Endothelial cell of umbilical vein (primary cell): Measurements from ENCODE around the gene URI1. TPM values are rescaled to one million over a fixed set of nuclear protein-coding genes. Genes with fewer than 3 reads are reported as not detected.

Experiments used
- BruUV-seq: library from RNA; stranded (reverse); fragments of 400-500 nt; replicated peaks from 2 replicates; lab custom pipeline; 2021; lab: Mats Ljungman, UMichigan
- CTCF ChIA-PET: fragments of 300-600, 350-600 bp; sonication (Branson Sonifier 250); formaldehyde crosslinking; loops from one replicate; lab custom pipeline; 2021; ENCODE audit warnings: antibody characterized with exemption, inconsistent platforms; lab: Charles Lee
- POLR2A ChIA-PET: fragments of 300-600, 350-600 bp; sonication (Branson Sonifier 250); formaldehyde crosslinking; loops from one replicate; lab custom pipeline; 2021; ENCODE audit warnings: antibody characterized with exemption, inconsistent platforms; lab: Charles Lee
- DNase-seq: peaks from one replicate; pipeline ENCODE4 v3.0.0-alpha.2; 2011; ENCODE audit warnings: low read depth, low spot score
- FAIRE-seq: peaks from 2 replicates; lab custom pipeline; 2011; peaks lifted over from hg19 to GRCh38; lab: Jason Lieb, UNC
- H2AFZ ChIP-seq: 2 replicates; pipeline ENCODE4 v1.6.0; 2012; ENCODE audit warnings: low read depth, low read length, control low read depth, inconsistent platforms
- H3K27ac ChIP-seq: 2 replicates; pipeline ENCODE4 v1.5.1; 2011; ENCODE audit warnings: low read depth, mild to moderate bottlenecking, control low read depth, low read length, moderate library complexity; ENCODE audit not compliant: insufficient read depth
- H3K27me3 ChIP-seq, 2 experiments: 2 replicates each; pipeline versions ENCODE4 v1.6.0 to v1.6.1; 2011; ENCODE audit warnings: low read length in 2 of 2, mixed read lengths in 1 of 2; ENCODE audit not compliant: control insufficient read depth in 2 of 2, insufficient read depth in 2 of 2
- H3K36me3 ChIP-seq, 2 experiments: 2 replicates in 1 of 2; 3 replicates in 1 of 2; pipeline ENCODE4 v1.5.1; 2011; ENCODE audit warnings: low read length in 2 of 2, mild to moderate bottlenecking in 1 of 2, moderate library complexity in 1 of 2; ENCODE audit not compliant: control insufficient read depth in 2 of 2, insufficient read depth in 2 of 2; ENCODE audit errors: extremely low read depth in 1 of 2
- H3K4me1 ChIP-seq: 3 replicates; pipeline ENCODE4 v1.5.1; 2011; ENCODE audit warnings: mild to moderate bottlenecking, low read length; ENCODE audit not compliant: control insufficient read depth, insufficient read depth; ENCODE audit errors: extremely low read depth
- H3K4me2 ChIP-seq: 2 replicates; pipeline ENCODE4 v1.6.1; 2011; ENCODE audit warnings: low read length, control low read depth, mixed read lengths; ENCODE audit not compliant: insufficient read depth
- H3K4me3 ChIP-seq, 3 experiments: fragments of 200-600 bp in 1 of 3; sonication (generic), shearing (Covaris generic) in 1 of 3; replicated peaks in 1 of 3; 2 replicates each; pipeline ENCODE4 v1.5.1; 2011 to 2016; ENCODE audit warnings: control low read depth in 3 of 3, low read length in 3 of 3, mild to moderate bottlenecking in 2 of 3, inconsistent platforms in 1 of 3, low read depth in 1 of 3, moderate library complexity in 1 of 3; ENCODE audit not compliant: insufficient read depth in 1 of 3
- H3K79me2 ChIP-seq: 2 replicates; pipeline ENCODE4 v1.6.0; 2012; ENCODE audit warnings: low read length, inconsistent platforms; ENCODE audit not compliant: control insufficient read depth, insufficient read depth
- H3K9ac ChIP-seq: replicated peaks from 2 replicates; pipeline ENCODE3; 2011; ENCODE audit warnings: low read length, control low read depth; ENCODE audit not compliant: insufficient read depth; ENCODE audit errors: extremely low read depth
- H3K9me1 ChIP-seq: replicated peaks from 3 replicates; pipeline ENCODE4 v1.6.0; 2011; ENCODE audit warnings: mild to moderate bottlenecking, low read length; ENCODE audit not compliant: control insufficient read depth, insufficient read depth; ENCODE audit errors: extremely low read depth
- H3K9me3 ChIP-seq: replicated peaks from 2 replicates; pipeline ENCODE4 v1.5.1; 2012; ENCODE audit warnings: low read length, inconsistent platforms; ENCODE audit not compliant: control insufficient read depth, insufficient read depth
- H4K20me1 ChIP-seq: replicated peaks from 2 replicates; pipeline ENCODE3; 2011; ENCODE audit warnings: mild to moderate bottlenecking, low read length; ENCODE audit not compliant: control insufficient read depth, insufficient read depth; ENCODE audit errors: extremely low read depth
- CTCF ChIP-seq, 2 donors: IDR thresholded peaks; 1 replicate in 1 of 2; 2 replicates in 1 of 2; pipeline ENCODE4 v1.5.1; 2011; ENCODE audit warnings: low read length in 2 of 2, mild to moderate bottlenecking in 2 of 2, moderate library complexity in 2 of 2, control low read depth in 1 of 2, inconsistent platforms in 1 of 2, low read depth in 1 of 2; ENCODE audit not compliant: insufficient read depth in 1 of 2; ENCODE audit errors: extremely low read depth in 1 of 2
- EZH2 ChIP-seq: IDR thresholded peaks from 2 replicates; pipeline ENCODE4 v1.6.1; 2012; ENCODE audit warnings: borderline replicate concordance, low read depth, mild to moderate bottlenecking, moderate library complexity, low read length, inconsistent platforms; ENCODE audit not compliant: severe bottlenecking
- FOS ChIP-seq: IDR thresholded peaks from 2 replicates; pipeline ENCODE4 v1.6.1; 2011; ENCODE audit warnings: mild to moderate bottlenecking, low read length, moderate library complexity, borderline replicate concordance; ENCODE audit not compliant: insufficient read depth
- GATA2 ChIP-seq: IDR thresholded peaks from 2 replicates; pipeline ENCODE4 v1.7.0; 2011; ENCODE audit warnings: low read depth, mild to moderate bottlenecking, moderate library complexity, mixed read lengths, low read length; ENCODE audit not compliant: insufficient read length, insufficient read depth
- JUN ChIP-seq: IDR thresholded peaks from 2 replicates; pipeline ENCODE4 v1.6.1; 2011; ENCODE audit warnings: borderline replicate concordance, low read depth; ENCODE audit not compliant: insufficient read length, insufficient read depth
- MAX ChIP-seq: IDR thresholded peaks from 2 replicates; pipeline ENCODE4 v1.6.1; 2011; ENCODE audit not compliant: insufficient read depth, insufficient read length
- MYC ChIP-seq: IDR thresholded peaks from one replicate; pipeline ENCODE4 v1.6.1; 2011; ENCODE audit warnings: mild to moderate bottlenecking, low read depth, low read length
- POLR2A ChIP-seq: IDR thresholded peaks from 2 replicates; pipeline ENCODE4 v1.6.1; 2012; ENCODE audit warnings: low read depth, mild to moderate bottlenecking, control low read depth, low read length
- POLR2AphosphoS5 ChIP-seq: IDR thresholded peaks from 2 replicates; pipeline ENCODE4 v1.6.1; 2012; ENCODE audit warnings: low read depth, mild to moderate bottlenecking, control low read depth, low read length, moderate library complexity; ENCODE audit not compliant: insufficient read depth
- dilution Hi-C: fragments of 300-500 bp; cut with MboI; formaldehyde crosslinking; loops from one replicate; pipeline ENCODE4 v1.15.0; 2019; ENCODE audit warnings: low sequenced_read_pairs; ENCODE audit not compliant: extremely low pct_ligation_motif_present
- intact Hi-C: fragments of 100-400 bp; cut with micrococcal nuclease; formaldehyde crosslinking; loops from one replicate; pipeline ENCODE4 v1.10.0; 2022
- polyA plus RNA-seq, 4 experiments: library from polyadenylated mRNA; depleted of rRNA in 3 of 4; stranded (reverse) in 3 of 4; unstranded in 1 of 4; fragments of >200 nt; gene quantifications; 2 replicates each; pipeline versions ENCODE4 v1.2.1 to v1.2.3, GENCODE V29; 2011 to 2012; ENCODE audit warnings: missing spikeins in 1 of 4
- total RNA-seq: library from RNA; stranded (reverse); gene quantifications from 2 replicates; pipeline ENCODE4 v1.2.3, GENCODE V29; 2021

The URI1 gene
- total and polyA plus RNA-seq, 2 donors (not counting 3 experiments of a cell fraction or from before 2014, with no cell fraction given), result 12.8 to 28.9 TPM

- no peak for DNase-seq
- no TSS peak for BruUV-seq
- no peak overlapping the region for H3K4me2 ChIP-seq
- POLR2A ChIA-PET, result no interaction called here
- H2AFZ ChIP-seq, result no peak overlapping the region
- no peaks in the 10 kb centered on the region for H3K36me3 ChIP-seq
- intact Hi-C loops (no loop called here), dilution Hi-C loops (no loop called here)
- H3K4me1 ChIP-seq, result no peaks in the 10 kb centered on the region
- H3K27me3 ChIP-seq, result no peaks in the 10 kb centered on the region
- no peaks in the 10 kb centered on the region for H4K20me1 ChIP-seq
- no peak overlapping the region for H3K9ac ChIP-seq
- TF ChIP-seq EZH2, result no peak
- no peak for TF ChIP-seq POLR2AphosphoS5
- no peak for TF ChIP-seq FOS
- TF ChIP-seq JUN, result no peak
- no peak for TF ChIP-seq CTCF (IDR thresholded peaks at IDR 0.05; ENCODE audit: extremely low read depth in 1 of 2, insufficient read depth in 1 of 2, low read depth in 1 of 2, low read length in 2 of 2)
- TF ChIP-seq MYC, result no peak
- TF ChIP-seq GATA2, result no peak
- TF ChIP-seq MAX, result no peak
- TF ChIP-seq POLR2A, result no peak
- no peak overlapping the region for H3K27ac ChIP-seq
- H3K79me2 ChIP-seq, result no peaks in the 10 kb centered on the region
- no peak for FAIRE-seq
- no peak overlapping the region for H3K4me3 ChIP-seq
- no peaks in the 10 kb centered on the region for H3K9me3 ChIP-seq
- CTCF ChIA-PET, result no interaction called here
- no peaks in the 10 kb centered on the region for H3K9me1 ChIP-seq
These were observed 121.8 kb downstream of the URI1 start for GRCh38 chr19:30063650-30064347.
